Measurements from ENCODE around the gene SPDYE4. TPM values are rescaled to one million over a fixed set of nuclear protein-coding genes. Genes with fewer than 3 reads are reported as not detected.

Gene SPDYE4
- total RNA-seq, 2 experiments from 2014 or later: not detected

- TF ChIP-seq EZH2phosphoT487 (IDR thresholded peaks at IDR 0.05; ENCODE audit: borderline replicate concordance, low read depth, low read length) (no peak), CTCF (conservative IDR thresholded peaks at IDR 0.05; ENCODE audit: low read length) (no peak)
- POLR2A ChIA-PET: no interaction called here
- no peaks in the 10 kb centered on the region for H3K36me3 ChIP-seq (ENCODE audit: insufficient read depth, low read length)
- no TSS peak for BruUV-seq (replicated peaks)
- intact Hi-C loops (cut with micrococcal nuclease; ENCODE audit: unreplicated experiment): no loop called here
- H3K9me2 ChIP-seq (ENCODE audit: insufficient read depth, low read length): no peaks in the 10 kb centered on the region
- H3K27ac ChIP-seq (ENCODE audit: low read depth, low read length, poor library complexity, severe bottlenecking): no peak overlapping the region
- H3K4me1 ChIP-seq (ENCODE audit: insufficient read depth, low read length, poor library complexity, severe bottlenecking): no peaks in the 10 kb centered on the region
- H3K9me3 ChIP-seq (ENCODE audit: low read length): no peaks in the 10 kb centered on the region
- H4K20me1 ChIP-seq (ENCODE audit: insufficient read depth, low read length): no peaks in the 10 kb centered on the region
- H3K79me2 ChIP-seq (ENCODE audit: insufficient read depth, low read depth, low read length): no peaks in the 10 kb centered on the region
- no peak overlapping the region for H3K4me3 ChIP-seq (ENCODE audit: low read depth, low read length, poor library complexity, severe bottlenecking)
- no peak overlapping the region for H2AFZ ChIP-seq (ENCODE audit: low read length)
- CTCF ChIA-PET (ENCODE audit: unreplicated experiment): no interaction called here
- H3K4me2 ChIP-seq (ENCODE audit: low read length): no peak overlapping the region
- no peak for DNase-seq (ENCODE audit: low spot score)
Observed at GRCh38 chr17:8739097-8739496, 19.2 kb downstream of the SPDYE4 start.

GRCh38 chr17:8736796-8737195 is 21.6 kb downstream of the SPDYE4 start:
- H3K9me3 ChIP-seq (ENCODE audit: low read length): no peaks in the 10 kb centered on the region
- CTCF ChIA-PET (ENCODE audit: unreplicated experiment): no interaction called here
- POLR2A ChIA-PET: no interaction called here
- intact Hi-C loops (cut with micrococcal nuclease; ENCODE audit: unreplicated experiment): no loop called here
- BruUV-seq (replicated peaks): no TSS peak
- DNase-seq (ENCODE audit: low spot score): no peak
- H3K4me1 ChIP-seq (ENCODE audit: insufficient read depth, low read length, poor library complexity, severe bottlenecking): no peaks in the 10 kb centered on the region
- no peak overlapping the region for H3K4me2 ChIP-seq (ENCODE audit: low read length)
- H4K20me1 ChIP-seq (ENCODE audit: insufficient read depth, low read length): no peaks in the 10 kb centered on the region
- TF ChIP-seq CTCF (conservative IDR thresholded peaks at IDR 0.05; ENCODE audit: low read length): no peak
- TF ChIP-seq EZH2phosphoT487 (IDR thresholded peaks at IDR 0.05; ENCODE audit: borderline replicate concordance, low read depth, low read length): no peak
- no peak overlapping the region for H2AFZ ChIP-seq (ENCODE audit: low read length)
- no peaks in the 10 kb centered on the region for H3K9me2 ChIP-seq (ENCODE audit: insufficient read depth, low read length)
- H3K27ac ChIP-seq (ENCODE audit: low read depth, low read length, poor library complexity, severe bottlenecking): no peak overlapping the region
- H3K36me3 ChIP-seq (ENCODE audit: insufficient read depth, low read length): no peaks in the 10 kb centered on the region
- no peaks in the 10 kb centered on the region for H3K79me2 ChIP-seq (ENCODE audit: insufficient read depth, low read depth, low read length)
- no peak overlapping the region for H3K4me3 ChIP-seq (ENCODE audit: low read depth, low read length, poor library complexity, severe bottlenecking)

- Histone ChIP-seq H4K20me1 (ENCODE audit: insufficient read depth, low read length) (no peaks in the 10 kb centered on the region), H3K4me1 (ENCODE audit: insufficient read depth, low read length, poor library complexity, severe bottlenecking) (no peaks in the 10 kb centered on the region), H3K9me2 (ENCODE audit: insufficient read depth, low read length) (no peaks in the 10 kb centered on the region), H3K4me2 (ENCODE audit: low read length) (no peak overlapping the region), H3K27ac (ENCODE audit: low read depth, low read length, poor library complexity, severe bottlenecking) (no peak overlapping the region), H3K36me3 (ENCODE audit: insufficient read depth, low read length) (no peaks in the 10 kb centered on the region), H3K4me3 (ENCODE audit: low read depth, low read length, poor library complexity, severe bottlenecking) (no peak overlapping the region), H2AFZ (ENCODE audit: low read length) (no peak overlapping the region), H3K9me3 (ENCODE audit: low read length) (no peaks in the 10 kb centered on the region), H3K79me2 (ENCODE audit: insufficient read depth, low read depth, low read length) (no peaks in the 10 kb centered on the region)
- POLR2A ChIA-PET: no interaction called here
- DNase-seq (ENCODE audit: low spot score): no peak
- intact Hi-C loops (cut with micrococcal nuclease; ENCODE audit: unreplicated experiment): no loop called here
- CTCF ChIA-PET (ENCODE audit: unreplicated experiment): no interaction called here
- no peak for TF ChIP-seq CTCF (conservative IDR thresholded peaks at IDR 0.05; ENCODE audit: low read length)
- no peak for TF ChIP-seq EZH2phosphoT487 (IDR thresholded peaks at IDR 0.05; ENCODE audit: borderline replicate concordance, low read depth, low read length)
- no TSS peak for BruUV-seq (replicated peaks)
Observed at GRCh38 chr17:8736362-8736761, 22.0 kb downstream of the SPDYE4 start.

Measured in OCI-LY7 (cell line).